Lung (tissue), 12 donors: ENCODE data around the gene ATP11A. TPM values are rescaled to one million over a fixed set of nuclear protein-coding genes. Genes with fewer than 3 reads are reported as not detected.

ENCODE experiments used
- ATAC-seq: fragments of 200-7000 bp; cut with Tn5 transposase; one replicate; pipeline ENCODE4 v1.9.1; 2020; ENCODE audit warnings: moderate number of reproducible peaks; ENCODE audit not compliant: insufficient read depth, low FRiP score
- DNase-seq, 3 donors: peaks; one replicate each; pipeline ENCODE4 v3.0.0-alpha.2; 2013 to 2017
- H3K27ac ChIP-seq, 2 donors: one replicate each; pipeline ENCODE4 v1.5.1; 2013; ENCODE audit warnings: mild to moderate bottlenecking in 2 of 2, moderate library complexity in 2 of 2, control low read depth in 1 of 2, inconsistent platforms in 1 of 2, low read depth in 1 of 2, low read length in 1 of 2
- H3K27me3 ChIP-seq, 3 donors: one replicate each; pipeline ENCODE4 v1.5.1; 2013; ENCODE audit warnings: low read length in 2 of 3; ENCODE audit not compliant: control insufficient read depth in 3 of 3, insufficient read depth in 3 of 3
- H3K36me3 ChIP-seq, 4 donors: one replicate each; pipeline ENCODE4 v1.5.1; 2013; ENCODE audit warnings: low read length in 4 of 4, mild to moderate bottlenecking in 1 of 4, moderate library complexity in 1 of 4; ENCODE audit not compliant: control insufficient read depth in 4 of 4, insufficient read depth in 4 of 4
- H3K4me1 ChIP-seq, 5 donors: one replicate each; pipeline ENCODE4 v1.5.1; 2013; ENCODE audit warnings: low read length in 5 of 5, mild to moderate bottlenecking in 2 of 5, moderate library complexity in 1 of 5; ENCODE audit not compliant: control insufficient read depth in 5 of 5, insufficient read depth in 5 of 5
- H3K4me3 ChIP-seq: one replicate; pipeline ENCODE4 v1.5.1; 2013; ENCODE audit warnings: mild to moderate bottlenecking, control low read depth, moderate library complexity
- H3K9ac ChIP-seq, 2 donors: one replicate each; pipeline ENCODE4 v1.5.1; 2013; ENCODE audit warnings: low read length in 2 of 2, control low read depth in 1 of 2; ENCODE audit not compliant: insufficient read depth in 1 of 2
- H3K9me3 ChIP-seq, 4 donors: one replicate each; pipeline ENCODE4 v1.5.1; 2013; ENCODE audit warnings: low read length in 3 of 4, mild to moderate bottlenecking in 1 of 4, moderate library complexity in 1 of 4; ENCODE audit not compliant: control insufficient read depth in 4 of 4, insufficient read depth in 3 of 4
- WGBS, 2 donors: extraction: QIAGEN DNeasy Blood & Tissue Kit; methylation state at CpG; one replicate each; pipeline ENCODE4 v1.1.7; 2013; 5-methylcytosine and 5-hydroxymethylcytosine counted together
- polyA plus RNA-seq, 2 donors: library from polyadenylated mRNA; stranded (reverse); fragments of 200-250 nt; gene quantifications; one replicate each; pipeline ENCODE4 v1.2.1, GENCODE V29; 2013
- total RNA-seq, 2 donors: library from RNA; depleted of rRNA in 1 of 2; stranded (reverse); fragments of >200 nt in 1 of 2; gene quantifications; one replicate each; pipeline ENCODE4 v1.2.1, GENCODE V29; 2014 to 2021
- TF ChIP-seq, protein P1 (sequence below): IDR thresholded peaks from 2 replicates; pipeline ENCODE4 v1.5.1; 2012; ENCODE audit warnings: mild to moderate bottlenecking; ENCODE audit errors: control extremely low read depth, extremely low read depth
- donor health status: control.
- donor health status: control.
- donor health status: Bipolar disorder and iron deficiency.
- donor health status: healthy.
- donor health status: DM: yes; HTN: yes; CAD: no.

ATP11A gene
- total and polyA plus RNA-seq, 4 donors = 46.3 to 317 (median 162) TPM

DNA sequence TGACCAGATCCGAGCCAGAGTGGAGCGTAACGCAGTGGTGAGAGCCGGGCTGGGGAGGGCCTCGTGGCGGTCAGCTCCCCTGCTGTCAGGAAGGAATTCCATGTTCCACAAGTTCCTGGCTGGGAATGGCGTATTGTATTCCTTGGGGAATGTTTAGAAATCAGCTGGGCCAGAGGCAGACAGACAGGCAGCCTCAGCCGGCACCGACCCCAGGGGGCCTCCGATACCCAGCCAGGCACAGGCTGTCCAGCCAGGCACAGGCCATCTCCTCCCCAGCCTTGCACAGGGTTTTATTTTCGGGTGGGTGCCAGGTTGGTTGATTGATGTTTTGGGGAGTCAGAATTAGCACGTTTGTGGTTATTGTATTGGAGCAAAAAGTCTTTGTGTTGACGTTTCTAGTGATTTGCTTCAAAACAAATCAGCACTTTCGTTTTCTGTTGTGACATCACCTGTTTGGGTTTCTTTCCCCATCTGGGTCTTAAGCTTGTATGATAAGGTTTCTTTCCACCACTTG is 152.6 kb downstream of the ATP11A start:
- TF ChIP-seq, protein P1, sequence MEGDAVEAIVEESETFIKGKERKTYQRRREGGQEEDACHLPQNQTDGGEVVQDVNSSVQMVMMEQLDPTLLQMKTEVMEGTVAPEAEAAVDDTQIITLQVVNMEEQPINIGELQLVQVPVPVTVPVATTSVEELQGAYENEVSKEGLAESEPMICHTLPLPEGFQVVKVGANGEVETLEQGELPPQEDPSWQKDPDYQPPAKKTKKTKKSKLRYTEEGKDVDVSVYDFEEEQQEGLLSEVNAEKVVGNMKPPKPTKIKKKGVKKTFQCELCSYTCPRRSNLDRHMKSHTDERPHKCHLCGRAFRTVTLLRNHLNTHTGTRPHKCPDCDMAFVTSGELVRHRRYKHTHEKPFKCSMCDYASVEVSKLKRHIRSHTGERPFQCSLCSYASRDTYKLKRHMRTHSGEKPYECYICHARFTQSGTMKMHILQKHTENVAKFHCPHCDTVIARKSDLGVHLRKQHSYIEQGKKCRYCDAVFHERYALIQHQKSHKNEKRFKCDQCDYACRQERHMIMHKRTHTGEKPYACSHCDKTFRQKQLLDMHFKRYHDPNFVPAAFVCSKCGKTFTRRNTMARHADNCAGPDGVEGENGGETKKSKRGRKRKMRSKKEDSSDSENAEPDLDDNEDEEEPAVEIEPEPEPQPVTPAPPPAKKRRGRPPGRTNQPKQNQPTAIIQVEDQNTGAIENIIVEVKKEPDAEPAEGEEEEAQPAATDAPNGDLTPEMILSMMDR = no peak
- no peaks in the 10 kb centered on the region for H3K9me3 ChIP-seq
- WGBS, 2 donors = 62 to 78% methylated on average over 14 of the region's 14 CpGs
- peaks cover 6 to 61% (median 15%) of the 10 kb centered on the region in 4 donors for H3K36me3 ChIP-seq
- peak in 2 of 3 donors; percentile 16 to 28 for DNase-seq
- H3K4me1 ChIP-seq = no peaks in the 10 kb centered on the region
- H3K4me3 ChIP-seq = no peak overlapping the region
- no peak for ATAC-seq
- H3K27ac ChIP-seq = peak overlapping the region in 1 of 2 donors; percentile 70
- no peaks in the 10 kb centered on the region for H3K27me3 ChIP-seq
- no peak overlapping the region for H3K9ac ChIP-seq

DNA sequence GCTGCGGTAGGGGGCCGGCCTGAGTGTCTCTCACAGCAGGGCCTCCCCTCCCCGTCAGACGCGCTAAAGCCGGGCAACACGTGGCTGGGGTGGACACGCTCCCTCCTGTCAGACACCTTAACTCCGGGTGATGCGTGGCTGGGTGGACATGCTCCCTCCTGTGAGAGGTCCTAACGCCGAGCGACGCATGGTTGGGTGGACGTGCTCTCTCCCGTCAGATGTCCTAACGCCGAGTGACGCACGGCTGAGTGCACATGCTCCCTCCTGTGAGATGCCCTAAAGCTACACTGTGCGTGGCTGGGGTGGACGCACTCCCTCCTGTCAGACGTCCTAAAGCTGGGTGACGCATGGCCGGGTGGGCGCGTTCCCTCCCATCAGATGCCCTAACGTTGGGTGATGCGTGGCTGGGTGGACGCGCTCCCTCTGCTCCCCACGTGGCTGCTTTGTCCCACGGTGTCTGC is 153.1 kb downstream of the ATP11A start:
- TF ChIP-seq, protein P1 = no peak
- H3K4me3 ChIP-seq = no peak overlapping the region
- H3K27ac ChIP-seq = no peak overlapping the region
- H3K9ac ChIP-seq = no peak overlapping the region
- DNase-seq = no peak
- peaks cover 0 to 2% (median 0%) of the 10 kb centered on the region in 4 donors for H3K9me3 ChIP-seq
- H3K27me3 ChIP-seq = no peaks in the 10 kb centered on the region
- 96 to 97% methylated on average over 33 of the region's 33 CpGs for WGBS, 2 donors
- no peak for ATAC-seq
- no peaks in the 10 kb centered on the region for H3K4me1 ChIP-seq
- peaks cover 6 to 58% (median 16%) of the 10 kb centered on the region in 4 donors for H3K36me3 ChIP-seq

GRCh38 chr13:112843392-112844111 is 153.7 kb downstream of the ATP11A start:
- Histone ChIP-seq H3K4me1 (no peaks in the 10 kb centered on the region), H3K36me3 (peaks cover 6 to 53% (median 16%) of the 10 kb centered on the region in 4 donors), H3K4me3 (no peak overlapping the region), H3K9me3 (peaks cover 0 to 3% (median 0%) of the 10 kb centered on the region in 4 donors), H3K9ac (no peak overlapping the region), H3K27me3 (no peaks in the 10 kb centered on the region), H3K27ac (no peak overlapping the region)
- no peak for ATAC-seq
- 90 to 93% methylated on average over 28 of the region's 28 CpGs for WGBS, 2 donors
- no peak for DNase-seq
- TF ChIP-seq, protein P1 = no peak
